Mesenchymal stem cell (in vitro differentiated cells and primary cell): ENCODE measurements around the gene IVD.

ENCODE experiments used
- DNase-seq: peaks from one replicate; pipeline ENCODE4 v3.0.0-alpha.2; 2013
- H2AFZ ChIP-seq: one replicate; pipeline ENCODE4 v1.6.1; 2013; ENCODE audit warnings: low read depth, mild to moderate bottlenecking, control low read depth, inconsistent platforms, low read length, moderate library complexity
- H2AK5ac ChIP-seq: 2 replicates; pipeline ENCODE4 v1.6.1; 2013; ENCODE audit warnings: low read length, moderate library complexity, mild to moderate bottlenecking, inconsistent platforms; ENCODE audit not compliant: severe bottlenecking
- H2BK120ac ChIP-seq: one replicate; pipeline ENCODE4 v1.6.1; 2013; ENCODE audit warnings: low read depth, mild to moderate bottlenecking, inconsistent platforms, low read length, moderate library complexity
- H2BK12ac ChIP-seq, 2 experiments: one replicate each; pipeline ENCODE4 v1.6.1; 2013; ENCODE audit warnings: inconsistent platforms in 2 of 2, low read length in 2 of 2, mild to moderate bottlenecking in 2 of 2, moderate library complexity in 2 of 2, control low read depth in 1 of 2
- H2BK15ac ChIP-seq: one replicate; pipeline ENCODE4 v1.6.1; 2013; ENCODE audit warnings: mild to moderate bottlenecking, low read depth, inconsistent platforms; ENCODE audit not compliant: poor library complexity, severe bottlenecking
- H2BK5ac ChIP-seq: 2 replicates; pipeline ENCODE4 v1.6.1; 2013; ENCODE audit warnings: low read depth, mild to moderate bottlenecking, low read length, control low read depth, inconsistent platforms; ENCODE audit not compliant: poor library complexity, severe bottlenecking
- H3K14ac ChIP-seq, 2 experiments: one replicate each; pipeline ENCODE4 v1.6.1; 2013; ENCODE audit warnings: inconsistent platforms in 2 of 2, low read length in 2 of 2, control low read depth in 1 of 2, mild to moderate bottlenecking in 1 of 2, moderate library complexity in 1 of 2
- H3K18ac ChIP-seq, 2 experiments: one replicate each; pipeline ENCODE4 v1.6.1; 2013; ENCODE audit warnings: inconsistent platforms in 2 of 2, low read length in 2 of 2, control low read depth in 1 of 2, low read depth in 1 of 2, mild to moderate bottlenecking in 1 of 2
- H3K23ac ChIP-seq, 2 experiments: one replicate each; pipeline ENCODE4 v1.6.1; 2013; ENCODE audit warnings: inconsistent platforms in 2 of 2, low read length in 2 of 2, mild to moderate bottlenecking in 2 of 2, moderate library complexity in 2 of 2, control low read depth in 1 of 2
- H3K27ac ChIP-seq: 2 replicates; pipeline ENCODE4 v1.5.1; 2013; ENCODE audit warnings: mild to moderate bottlenecking, moderate library complexity, low read length, control low read depth, inconsistent platforms; ENCODE audit not compliant: poor library complexity, severe bottlenecking
- H3K27me3 ChIP-seq, 2 experiments: 2 replicates each; pipeline versions ENCODE4 v1.6.1 to v1.7.0; 2013; ENCODE audit warnings: low read length in 2 of 2, mild to moderate bottlenecking in 2 of 2, moderate library complexity in 2 of 2, control low read depth in 1 of 2, inconsistent platforms in 1 of 2; ENCODE audit not compliant: control insufficient read depth in 1 of 2, insufficient read depth in 1 of 2
- H3K36me3 ChIP-seq, 2 experiments: 2 replicates each; pipeline versions ENCODE4 v1.6.1 to v1.7.0; 2013; ENCODE audit warnings: low read length in 2 of 2, control low read depth in 1 of 2, inconsistent platforms in 1 of 2, low read depth in 1 of 2, mild to moderate bottlenecking in 1 of 2; ENCODE audit not compliant: insufficient read depth in 2 of 2, control insufficient read depth in 1 of 2
- H3K4ac ChIP-seq, 2 experiments: one replicate each; pipeline ENCODE4 v1.6.1; 2013; ENCODE audit warnings: inconsistent platforms in 2 of 2, low read length in 2 of 2, mild to moderate bottlenecking in 2 of 2, moderate library complexity in 2 of 2, control low read depth in 1 of 2, low read depth in 1 of 2
- H3K4me1 ChIP-seq: 2 replicates; pipeline ENCODE4 v1.6.1; 2013; ENCODE audit warnings: low read depth, low read length, control low read depth; ENCODE audit not compliant: control insufficient read depth, insufficient read depth
- H3K4me2 ChIP-seq: 2 replicates; pipeline ENCODE4 v1.6.1; 2013; ENCODE audit warnings: low read length, mild to moderate bottlenecking, inconsistent platforms; ENCODE audit not compliant: poor library complexity, severe bottlenecking
- H3K4me3 ChIP-seq, 2 experiments: 2 replicates each; pipeline versions ENCODE4 v1.5.1 to v1.7.0; 2013; ENCODE audit warnings: low read length in 2 of 2, mild to moderate bottlenecking in 2 of 2, control low read depth in 1 of 2, low read depth in 1 of 2; ENCODE audit not compliant: insufficient read depth in 1 of 2
- H3K79me1 ChIP-seq: replicated peaks from 2 replicates; pipeline ENCODE4 v1.6.1; 2013; ENCODE audit warnings: mild to moderate bottlenecking, control low read depth, low read length, inconsistent platforms; ENCODE audit not compliant: poor library complexity, severe bottlenecking
- H3K9ac ChIP-seq: 2 replicates; pipeline ENCODE4 v1.7.0; 2013; ENCODE audit warnings: mild to moderate bottlenecking, low read length, moderate library complexity
- H3K9me3 ChIP-seq: 2 replicates; pipeline ENCODE4 v1.7.0; 2013; ENCODE audit warnings: mild to moderate bottlenecking, low read length; ENCODE audit not compliant: control insufficient read depth
- H4K8ac ChIP-seq: one replicate; pipeline ENCODE4 v1.6.1; 2013; ENCODE audit warnings: inconsistent platforms, mild to moderate bottlenecking, low read length, moderate library complexity
- H4K91ac ChIP-seq: one replicate; pipeline ENCODE4 v1.6.1; 2013; ENCODE audit warnings: mild to moderate bottlenecking, low read length, inconsistent platforms
- WGBS: methylation state at CpG from one replicate; pipeline ENCODE4 v1.1.7; 2013; ENCODE audit warnings: mixed read lengths; 5-methylcytosine and 5-hydroxymethylcytosine counted together

IVD gene

GRCh38 chr15:40397688-40398412 lies 7.7 kb upstream of the IVD start:
- H3K9me3 ChIP-seq: no peaks in the 10 kb centered on the region
- H2AFZ ChIP-seq: no peak overlapping the region
- peaks cover 2 to 19% of the 10 kb centered on the region in 2 experiments for H3K36me3 ChIP-seq
- no peak for DNase-seq
- H3K27ac ChIP-seq: no peak overlapping the region
- H2BK5ac ChIP-seq: no peak overlapping the region
- H3K4me1 ChIP-seq: no peaks in the 10 kb centered on the region
- H3K14ac ChIP-seq: no peak overlapping the region
- H3K4me2 ChIP-seq: no peak overlapping the region
- no peak overlapping the region for H2BK15ac ChIP-seq
- H4K8ac ChIP-seq: no peak overlapping the region
- no peak overlapping the region for H3K4ac ChIP-seq
- H2AK5ac ChIP-seq: no peak overlapping the region
- 89% methylated on average over 7 of the region's 8 CpGs for WGBS
- H4K91ac ChIP-seq: no peak overlapping the region
- no peak overlapping the region for H3K4me3 ChIP-seq
- H3K18ac ChIP-seq: no peak overlapping the region
- H3K27me3 ChIP-seq: no peaks in the 10 kb centered on the region
- H2BK12ac ChIP-seq: no peak overlapping the region
- H3K9ac ChIP-seq: no peak overlapping the region
- H3K79me1 ChIP-seq: no peaks in the 10 kb centered on the region
- no peak overlapping the region for H3K23ac ChIP-seq
- no peak overlapping the region for H2BK120ac ChIP-seq

GRCh38 chr15:40398413-40398873 lies 7.2 kb upstream of the IVD start:
- H3K4me1 ChIP-seq: no peaks in the 10 kb centered on the region
- WGBS: 87% methylated on average over 4 of the region's 4 CpGs
- H2BK5ac ChIP-seq: no peak overlapping the region
- H3K4me2 ChIP-seq: no peak overlapping the region
- H3K18ac ChIP-seq: no peak overlapping the region
- H3K27ac ChIP-seq: no peak overlapping the region
- no peaks in the 10 kb centered on the region for H3K9me3 ChIP-seq
- no peaks in the 10 kb centered on the region for H3K79me1 ChIP-seq
- H2BK120ac ChIP-seq: no peak overlapping the region
- no peak overlapping the region for H4K8ac ChIP-seq
- peaks cover 2 to 14% of the 10 kb centered on the region in 2 experiments for H3K36me3 ChIP-seq
- H2AFZ ChIP-seq: no peak overlapping the region
- DNase-seq: no peak
- H3K4me3 ChIP-seq: no peak overlapping the region
- no peak overlapping the region for H3K9ac ChIP-seq
- H2BK15ac ChIP-seq: no peak overlapping the region
- H3K14ac ChIP-seq: no peak overlapping the region
- H2BK12ac ChIP-seq: no peak overlapping the region
- H4K91ac ChIP-seq: no peak overlapping the region
- H3K23ac ChIP-seq: no peak overlapping the region
- no peaks in the 10 kb centered on the region for H3K27me3 ChIP-seq
- H3K4ac ChIP-seq: no peak overlapping the region
- H2AK5ac ChIP-seq: no peak overlapping the region

DNA sequence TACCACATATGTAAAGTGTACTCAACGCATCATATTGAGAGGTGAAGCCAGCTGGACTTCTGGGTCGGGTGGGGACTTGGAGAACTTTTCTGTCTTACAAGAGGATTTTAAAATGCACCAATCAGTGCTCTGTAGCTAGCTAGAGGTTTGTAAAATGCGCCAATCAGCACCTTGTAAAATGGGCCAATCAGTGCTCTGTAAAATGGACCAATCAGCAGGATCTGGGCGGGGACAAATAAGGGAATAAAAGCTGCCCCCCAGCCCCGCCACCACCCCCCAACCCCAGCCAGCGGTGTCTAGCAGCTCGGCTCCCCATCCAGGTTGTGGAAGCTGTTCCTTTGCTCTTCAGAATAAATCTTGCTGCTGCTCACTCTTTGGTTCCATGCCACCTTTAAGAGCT lies 6.2 kb upstream of the IVD start:
- no peak overlapping the region for H3K14ac ChIP-seq
- no peak overlapping the region for H3K4me3 ChIP-seq
- H2BK120ac ChIP-seq: no peak overlapping the region
- H3K9ac ChIP-seq: no peak overlapping the region
- H2BK15ac ChIP-seq: no peak overlapping the region
- no peak overlapping the region for H3K4ac ChIP-seq
- DNase-seq: no peak
- H3K4me1 ChIP-seq: no peaks in the 10 kb centered on the region
- H2AK5ac ChIP-seq: no peak overlapping the region
- no peak overlapping the region for H3K23ac ChIP-seq
- no peak overlapping the region for H2BK12ac ChIP-seq
- no peaks in the 10 kb centered on the region for H3K79me1 ChIP-seq
- H4K91ac ChIP-seq: no peak overlapping the region
- H2BK5ac ChIP-seq: no peak overlapping the region
- peaks cover 0 to 4% of the 10 kb centered on the region in 2 experiments for H3K36me3 ChIP-seq
- no peaks in the 10 kb centered on the region for H3K9me3 ChIP-seq
- WGBS: 92% methylated on average over 7 of the region's 7 CpGs
- no peaks in the 10 kb centered on the region for H3K27me3 ChIP-seq
- H3K18ac ChIP-seq: no peak overlapping the region
- H4K8ac ChIP-seq: no peak overlapping the region
- no peak overlapping the region for H3K4me2 ChIP-seq
- H3K27ac ChIP-seq: no peak overlapping the region
- no peak overlapping the region for H2AFZ ChIP-seq

- H2AFZ ChIP-seq: no peak overlapping the region
- peaks cover 39% of the 10 kb centered on the region for H3K79me1 ChIP-seq
- H3K4me1 ChIP-seq: peaks cover 7% of the 10 kb centered on the region
- H3K4ac ChIP-seq: no peak overlapping the region
- no peak overlapping the region for H3K27ac ChIP-seq
- no peak overlapping the region for H3K4me2 ChIP-seq
- no peak for DNase-seq
- peaks cover 43 to 49% of the 10 kb centered on the region in 2 experiments for H3K36me3 ChIP-seq
- H3K27me3 ChIP-seq: no peaks in the 10 kb centered on the region
- no peak overlapping the region for H2BK15ac ChIP-seq
- H3K18ac ChIP-seq: no peak overlapping the region
- H3K4me3 ChIP-seq: no peak overlapping the region
- no peak overlapping the region for H2BK12ac ChIP-seq
- no peaks in the 10 kb centered on the region for H3K9me3 ChIP-seq
- no peak overlapping the region for H4K91ac ChIP-seq
- WGBS: 93% methylated on average over 7 of the region's 8 CpGs
- no peak overlapping the region for H2BK5ac ChIP-seq
- no peak overlapping the region for H4K8ac ChIP-seq
- H3K23ac ChIP-seq: no peak overlapping the region
- H2BK120ac ChIP-seq: no peak overlapping the region
- no peak overlapping the region for H3K14ac ChIP-seq
- no peak overlapping the region for H2AK5ac ChIP-seq
- H3K9ac ChIP-seq: peak overlapping the region; percentile 54
These were observed 1.9 kb downstream of the IVD start for GRCh38 chr15:40407330-40407990.
